Astrocyte of the spinal cord (primary cell): ENCODE data around the gene TET2.

Experiments
- DNase-seq: peaks from one replicate; pipeline ENCODE4 v3.0.0; 2011; ENCODE audit warnings: low read depth, low spot score
- H3K4me3 ChIP-seq: 2 replicates; pipeline ENCODE4 v1.5.1; 2011; ENCODE audit warnings: low read depth, mild to moderate bottlenecking, low read length, moderate library complexity
- CTCF ChIP-seq: IDR thresholded peaks from 2 replicates; pipeline ENCODE4 v1.5.1; 2012; ENCODE audit warnings: low read depth, mild to moderate bottlenecking, low read length, inconsistent platforms
- in situ Hi-C: cut with HindIII; loops from 2 replicates; pipeline ENCODE4 v1.10.0; 2017; ENCODE audit warnings: low sequenced_read_pairs

Gene TET2

GRCh38 chr4:105272002-105272401 is 125.3 kb downstream of the TET2 start:
- DNase-seq = no peak
- in situ Hi-C loops = no loop called here
- H3K4me3 ChIP-seq = no peak overlapping the region
- TF ChIP-seq CTCF = no peak

GRCh38 chr4:105273230-105273629 is 126.6 kb downstream of the TET2 start:
- TF ChIP-seq CTCF = no peak
- no peak for DNase-seq
- no peak overlapping the region for H3K4me3 ChIP-seq
- in situ Hi-C loops = no loop called here

GRCh38 chr4:105274090-105274489 is 127.4 kb downstream of the TET2 start:
- DNase-seq = no peak
- no peak for TF ChIP-seq CTCF
- no peak overlapping the region for H3K4me3 ChIP-seq
- in situ Hi-C loops = no loop called here

GRCh38 chr4:105274504-105274903 is 127.8 kb downstream of the TET2 start:
- no peak for DNase-seq
- no peak overlapping the region for H3K4me3 ChIP-seq
- TF ChIP-seq CTCF = no peak
- in situ Hi-C loops = no loop called here

GRCh38 chr4:105276361-105277104 is 129.9 kb downstream of the TET2 start:
- no peak for TF ChIP-seq CTCF
- in situ Hi-C loops = no loop called here
- no peak for DNase-seq

DNA sequence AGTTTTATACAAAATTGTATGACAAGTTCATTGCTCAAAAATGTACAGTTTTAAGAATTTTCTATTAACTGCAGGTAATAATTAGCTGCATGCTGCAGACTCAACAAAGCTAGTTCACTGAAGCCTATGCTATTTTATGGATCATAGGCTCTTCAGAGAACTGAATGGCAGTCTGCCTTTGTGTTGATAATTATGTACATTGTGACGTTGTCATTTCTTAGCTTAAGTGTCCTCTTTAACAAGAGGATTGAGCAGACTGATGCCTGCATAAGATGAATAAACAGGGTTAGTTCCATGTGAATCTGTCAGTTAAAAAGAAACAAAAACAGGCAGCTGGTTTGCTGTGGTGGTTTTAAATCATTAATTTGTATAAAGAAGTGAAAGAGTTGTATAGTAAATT is 131.0 kb downstream of the TET2 start:
- no peak for DNase-seq
- no peak overlapping the region for H3K4me3 ChIP-seq
- no peak for TF ChIP-seq CTCF
- in situ Hi-C loops = no loop called here

More at GRCh38 chr4:105276361-105277104, 129.9 kb downstream of the TET2 start:
- H3K4me3 ChIP-seq = no peak overlapping the region
